HG03159 (cell line): ENCODE results near the gene CCDC93.
"Not testable (repeated sequence)": the region's sequence is repeated elsewhere in the genome, so short reads cannot be mapped to it uniquely, and the experiment has no call there.

Experiments used
- ATAC-seq: cut with Tn5 transposase; IDR thresholded peaks from one replicate; pipeline ENCODE4 v1.9.1; 2021; ENCODE audit warnings: mild to moderate bottlenecking, moderate library complexity; ENCODE audit not compliant: unreplicated experiment

CCDC93 gene

GRCh38 chr2:118046634-118047210, 32.9 kb upstream of the CCDC93 start:
- no peak for ATAC-seq

- no peak for ATAC-seq
Measured at GRCh38 chr2:118045286-118045685, 31.4 kb upstream of the CCDC93 start.

- no peak for ATAC-seq
Measured at GRCh38 chr2:118044854-118045253, 31.0 kb upstream of the CCDC93 start.

- ATAC-seq, result no peak
Measured at GRCh38 chr2:118044103-118044716, 30.3 kb upstream of the CCDC93 start.

- ATAC-seq, result no peak
Measured at GRCh38 chr2:118040891-118041290, 27.0 kb upstream of the CCDC93 start.

- peak; percentile 93 for ATAC-seq
Measured at GRCh38 chr2:118032169-118033013, 18.5 kb upstream of the CCDC93 start.

GRCh38 chr2:118031566-118031965, 17.7 kb upstream of the CCDC93 start:
- ATAC-seq, result no peak

GRCh38 chr2:118029025-118029424, 15.2 kb upstream of the CCDC93 start:
- ATAC-seq, result no peak

GRCh38 chr2:118021356-118021755, 7.5 kb upstream of the CCDC93 start:
- ATAC-seq, result no peak

- ATAC-seq, result no peak
Measured at GRCh38 chr2:118019821-118020220, 6.0 kb upstream of the CCDC93 start.

GRCh38 chr2:118016911-118017310, 3.0 kb upstream of the CCDC93 start:
- no peak for ATAC-seq

GRCh38 chr2:118015761-118016160, 1.9 kb upstream of the CCDC93 start:
- not testable (repeated sequence) for ATAC-seq

- ATAC-seq, result no peak
Measured at GRCh38 chr2:118014492-118014824, 588 bp upstream of the CCDC93 start.

- peak; percentile 37 for ATAC-seq
Measured at GRCh38 chr2:118013221-118013723, 598 bp downstream of the CCDC93 start.

- no peak for ATAC-seq
Measured at GRCh38 chr2:118012778-118013177, 1.1 kb downstream of the CCDC93 start.

GRCh38 chr2:118010473-118010872, 3.4 kb downstream of the CCDC93 start:
- ATAC-seq, result no peak

GRCh38 chr2:118006861-118007260, 7.0 kb downstream of the CCDC93 start:
- ATAC-seq, result no peak

GRCh38 chr2:118006326-118006725, 7.5 kb downstream of the CCDC93 start:
- ATAC-seq, result no peak

- peak; percentile 97 for ATAC-seq
Measured at GRCh38 chr2:118003396-118003824, 10.5 kb downstream of the CCDC93 start.

- ATAC-seq, result no peak
Measured at GRCh38 chr2:118000041-118000440, 13.8 kb downstream of the CCDC93 start.

GRCh38 chr2:117997872-117998454, 15.9 kb downstream of the CCDC93 start:
- no peak for ATAC-seq

- ATAC-seq, result no peak
Measured at GRCh38 chr2:117996525-117996924, 17.3 kb downstream of the CCDC93 start.
